Activated CD8-positive, alpha-beta memory T cell treated with anti-CD3 and anti-CD28 coated beads, Interleukin-2, amount 50 U/mL, for 4 hours (primary cell): Measurements from ENCODE around the gene SNRPD3.
"Not testable (repeated sequence)": the region's sequence is repeated elsewhere in the genome, so short reads cannot be mapped to it uniquely, and the experiment has no call there.

Source experiments
- DNase-seq: peaks from one replicate; pipeline ENCODE4 v3.0.0-alpha.2; 2020

The SNRPD3 gene

GRCh38 chr22:24593559-24593835 is 37.7 kb downstream of the SNRPD3 start:
- not testable (repeated sequence) for DNase-seq

- no peak for DNase-seq
Observed at GRCh38 chr22:24593836-24594568, 38.2 kb downstream of the SNRPD3 start.

- DNase-seq = no peak
Observed at GRCh38 chr22:24594569-24595120, 38.8 kb downstream of the SNRPD3 start.

- DNase-seq = no peak
Observed at GRCh38 chr22:24595228-24595627, 39.4 kb downstream of the SNRPD3 start.

GRCh38 chr22:24595863-24596262 is 40.1 kb downstream of the SNRPD3 start:
- no peak for DNase-seq

GRCh38 chr22:24597076-24597475 is 41.3 kb downstream of the SNRPD3 start:
- not testable (repeated sequence) for DNase-seq

GRCh38 chr22:24599514-24599913 is 43.7 kb downstream of the SNRPD3 start:
- no peak for DNase-seq

GRCh38 chr22:24599958-24600715 is 44.3 kb downstream of the SNRPD3 start:
- DNase-seq = not testable (repeated sequence)

GRCh38 chr22:24601217-24602104 is 45.7 kb downstream of the SNRPD3 start:
- DNase-seq = no peak

- DNase-seq = not testable (repeated sequence)
Observed at GRCh38 chr22:24602105-24602749, 46.4 kb downstream of the SNRPD3 start.

- not testable (repeated sequence) for DNase-seq
Observed at GRCh38 chr22:24602847-24603769, 47.3 kb downstream of the SNRPD3 start, which contains the start of gene GGT1. TSS of gene GGT1 (plus strand) at chr22:24603193. CDS start at chr22:24611082, 7,889 bp downstream.

GRCh38 chr22:24603770-24604629 is 48.2 kb downstream of the SNRPD3 start:
- not testable (repeated sequence) for DNase-seq

GRCh38 chr22:24606340-24606739 is 50.5 kb downstream of the SNRPD3 start:
- DNase-seq = not testable (repeated sequence)

GRCh38 chr22:24607429-24607983 is 51.7 kb downstream of the SNRPD3 start:
- peak; percentile 48 for DNase-seq

- not testable (repeated sequence) for DNase-seq
Observed at GRCh38 chr22:24608327-24608726, 52.5 kb downstream of the SNRPD3 start.

GRCh38 chr22:24609888-24610287 is 54.1 kb downstream of the SNRPD3 start:
- DNase-seq = not testable (repeated sequence)

GRCh38 chr22:24614794-24615193 is 59.0 kb downstream of the SNRPD3 start:
- not testable (repeated sequence) for DNase-seq

- DNase-seq = not testable (repeated sequence)
Observed at GRCh38 chr22:24621244-24621643, 65.4 kb downstream of the SNRPD3 start.

GRCh38 chr22:24622596-24622995 is 66.8 kb downstream of the SNRPD3 start:
- DNase-seq = not testable (repeated sequence)
